Lower lobe of right lung (tissue), 2 donors: ENCODE results near the gene LPAR6. TPM values are rescaled to one million over a fixed set of nuclear protein-coding genes. Genes with fewer than 3 reads are reported as not detected.
A peak's percentile ranks its signal among the peaks of the same experiment; 100 is the strongest.

Experiments
- ATAC-seq, 2 donors: fragments of 200-7000 bp; cut with Tn5 transposase; one replicate each; pipeline ENCODE4 v1.9.1; 2020 to 2022; ENCODE audit warnings: mild to moderate bottlenecking in 2 of 2, moderate library complexity in 2 of 2
- DNase-seq: peaks from one replicate; pipeline ENCODE4 v3.0.0-alpha.2; 2020
- H3K27ac ChIP-seq: fragments of 200-600 bp; one replicate; pipeline ENCODE4 v1.8.0; 2022
- H3K27me3 ChIP-seq: fragments of 200-600 bp; one replicate; pipeline ENCODE4 v1.8.0; 2022; ENCODE audit warnings: low read depth
- H3K36me3 ChIP-seq: fragments of 200-600 bp; one replicate; pipeline ENCODE4 v1.8.0; 2022; ENCODE audit warnings: mild to moderate bottlenecking
- H3K4me1 ChIP-seq: fragments of 200-600 bp; one replicate; pipeline ENCODE4 v1.8.0; 2022
- H3K4me3 ChIP-seq: fragments of 200-600 bp; one replicate; pipeline ENCODE4 v1.8.0; 2022; ENCODE audit warnings: mild to moderate bottlenecking
- H3K9me3 ChIP-seq: fragments of 200-600 bp; one replicate; pipeline ENCODE4 v1.8.0; 2022
- CTCF ChIP-seq: fragments of 200-600 bp; IDR thresholded peaks from one replicate; pipeline ENCODE4 v1.8.0; 2022; ENCODE audit warnings: antibody characterized with exemption, mild to moderate bottlenecking
- intact Hi-C: fragments of 100-400 bp; cut with DNase I; formaldehyde crosslinking; loops from one replicate; pipeline ENCODE4 v1.11.0; 2022
- total RNA-seq: library from RNA; stranded (reverse); fragmentation: NEBNext Ultra II Directional; extraction: Animal tissue kit (Norgen Biotek cat#: 25700); gene quantifications from one replicate; pipeline ENCODE4 v1.2.1, GENCODE V29; 2021
- donor health status: DM: no; HTN: yes; CAD: no; lungs with severe emphysema.

The LPAR6 gene
- total RNA-seq, 1 donor from 2014 or later = 25.7 TPM

DNA sequence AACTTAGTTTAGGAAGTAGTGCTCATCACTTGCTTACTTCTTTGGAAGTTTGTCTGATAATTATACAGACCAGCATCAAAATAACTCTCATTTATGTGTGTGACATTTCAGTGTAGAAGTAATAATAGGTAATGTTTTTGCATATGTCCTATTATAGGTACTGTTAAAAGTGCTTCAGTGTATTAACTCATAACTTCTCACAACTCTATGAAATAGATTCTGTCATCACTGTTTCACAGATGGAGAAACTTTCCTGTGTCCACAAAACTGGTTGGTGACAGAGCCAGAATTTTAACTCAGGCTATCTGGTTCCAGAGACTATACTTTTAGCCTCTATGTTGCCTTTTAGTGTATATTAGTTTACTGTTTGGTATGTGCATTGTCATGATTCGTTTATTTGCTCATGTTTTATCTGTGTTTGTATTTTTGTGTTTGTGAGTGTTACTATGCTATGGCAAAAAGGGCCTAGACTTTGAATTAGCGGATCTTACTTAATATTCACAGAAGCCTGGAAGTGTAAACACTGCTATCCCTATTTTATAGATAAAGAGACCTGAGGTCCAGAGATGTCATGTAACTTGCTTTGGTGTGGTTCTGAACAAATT lies 12.7 kb downstream of the LPAR6 start:
- TF ChIP-seq CTCF = no peak

GRCh38 chr13:48398450-48399095 lies 14.3 kb downstream of the LPAR6 start:
- DNase-seq (no peak), ATAC-seq (no peak)
- Histone ChIP-seq H3K9me3 (no peaks in the 10 kb centered on the region), H3K4me3 (no peak overlapping the region), H3K27ac (no peak overlapping the region), H3K4me1 (peaks cover 52% of the 10 kb centered on the region), H3K27me3 (no peaks in the 10 kb centered on the region), H3K36me3 (peaks cover 4% of the 10 kb centered on the region)
- TF ChIP-seq CTCF = no peak
- intact Hi-C loops = no loop called here

More for the DNA sequence above, 12.7 kb downstream of the LPAR6 start:
- Histone ChIP-seq H3K27ac (peak overlapping the region; percentile 31), H3K4me3 (no peak overlapping the region), H3K9me3 (no peaks in the 10 kb centered on the region), H3K36me3 (no peaks in the 10 kb centered on the region), H3K4me1 (peaks cover 65% of the 10 kb centered on the region), H3K27me3 (no peaks in the 10 kb centered on the region)
- DNase-seq = no peak
- ATAC-seq = no peak
- intact Hi-C loops = no loop called here

DNA sequence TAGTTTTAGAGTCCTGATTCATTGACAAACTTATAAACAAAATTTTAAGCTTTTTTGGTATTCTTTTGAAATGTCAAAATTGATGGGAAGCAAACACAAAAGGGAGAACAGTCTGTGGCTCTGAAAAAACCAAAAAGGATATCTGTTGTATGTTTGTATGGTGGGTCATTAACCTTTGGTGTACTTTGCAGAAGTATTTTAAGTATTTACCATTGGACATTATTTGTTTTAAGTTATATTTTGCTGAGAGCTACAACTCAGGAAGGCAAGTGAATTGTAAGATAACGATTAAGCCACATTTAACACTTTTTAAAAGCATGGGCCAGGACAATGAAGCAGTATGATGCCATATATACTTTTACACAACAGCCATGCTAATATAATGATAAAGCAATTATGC lies 15.2 kb downstream of the LPAR6 start:
- Histone ChIP-seq H3K27ac (no peak overlapping the region), H3K9me3 (no peaks in the 10 kb centered on the region), H3K36me3 (peaks cover 4% of the 10 kb centered on the region), H3K27me3 (no peaks in the 10 kb centered on the region), H3K4me1 (peaks cover 44% of the 10 kb centered on the region), H3K4me3 (no peak overlapping the region)
- intact Hi-C loops = no loop called here
- no peak for TF ChIP-seq CTCF
- ATAC-seq (no peak), DNase-seq (no peak)

DNA sequence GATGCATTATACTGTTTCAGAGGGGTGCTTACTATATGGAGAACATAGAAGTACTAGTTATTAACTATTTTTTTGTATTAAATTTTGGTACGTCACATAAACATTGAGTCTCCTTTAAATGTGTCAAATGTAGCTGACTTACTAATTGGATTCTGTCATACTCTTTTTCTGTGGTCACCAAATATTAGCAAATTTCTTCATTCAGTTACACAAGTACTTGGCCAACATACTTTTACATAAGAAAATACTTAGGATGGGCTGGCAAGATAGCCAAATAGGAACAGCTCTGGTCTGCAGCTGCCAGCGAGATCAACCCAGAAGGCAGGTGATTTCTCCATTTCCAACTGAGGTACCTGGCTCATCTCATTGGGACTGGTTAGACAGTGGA lies 19.2 kb downstream of the LPAR6 start:
- H3K4me3 ChIP-seq = no peak overlapping the region
- no peak overlapping the region for H3K27ac ChIP-seq
- ATAC-seq (no peak), DNase-seq (no peak)
- H3K4me1 ChIP-seq = peaks cover 8% of the 10 kb centered on the region
- H3K9me3 ChIP-seq = peaks cover 7% of the 10 kb centered on the region
- no peaks in the 10 kb centered on the region for H3K27me3 ChIP-seq
- intact Hi-C loops = no loop called here
- H3K36me3 ChIP-seq = peaks cover 4% of the 10 kb centered on the region
- TF ChIP-seq CTCF = no peak

GRCh38 chr13:48393030-48393697 lies 19.7 kb downstream of the LPAR6 start:
- ATAC-seq = no peak
- intact Hi-C loops = no loop called here
- no peak overlapping the region for H3K4me3 ChIP-seq
- DNase-seq = no peak
- H3K4me1 ChIP-seq = peaks cover 8% of the 10 kb centered on the region
- TF ChIP-seq CTCF = no peak
- peaks cover 7% of the 10 kb centered on the region for H3K9me3 ChIP-seq
- H3K27ac ChIP-seq = no peak overlapping the region
- H3K27me3 ChIP-seq = no peaks in the 10 kb centered on the region
- peaks cover 4% of the 10 kb centered on the region for H3K36me3 ChIP-seq
